HEK293 (cell line): ENCODE results near the gene STK40.
A peak's percentile ranks its signal among the peaks of the same experiment; 100 is the strongest.

ENCODE experiments used
- CTCF ChIA-PET: fragments of 350-600 bp; formaldehyde crosslinking; extraction: SDS; loops from one replicate; lab custom pipeline; 2021; ENCODE audit warnings: antibody characterized with exemption; lab: Yijun Ruan, JAX
- POLR2A ChIA-PET: fragments of 300-600 bp; formaldehyde crosslinking; extraction: SDS; loops from one replicate; lab custom pipeline; 2020; ENCODE audit warnings: antibody characterized with exemption, inconsistent platforms; lab: Yijun Ruan, JAX
- H3K27ac ChIP-seq: fragments of 200-500 bp; sonication (Bioruptor generic); 2 replicates; pipeline ENCODE4 v1.5.1; 2014; ENCODE audit warnings: low read depth, low read length, control low read depth, inconsistent platforms; ENCODE audit errors: extremely low read depth
- H3K36me3 ChIP-seq, 2 experiments: fragments of 200-500 bp in 1 of 2; sonication (Bioruptor generic) in 1 of 2; 1 replicate in 1 of 2; 2 replicates in 1 of 2; pipeline ENCODE4 v1.5.1; 2014 to 2017; ENCODE audit warnings: inconsistent platforms in 2 of 2, low read length in 2 of 2; ENCODE audit not compliant: control insufficient read depth in 2 of 2, insufficient read depth in 1 of 2
- H3K4me1 ChIP-seq: fragments of 200-500 bp; sonication (Bioruptor generic); 2 replicates; pipeline ENCODE4 v1.5.1; 2014; ENCODE audit warnings: mild to moderate bottlenecking, low read length, inconsistent platforms; ENCODE audit not compliant: control insufficient read depth, insufficient read depth
- H3K4me3 ChIP-seq: 2 replicates; pipeline ENCODE4 v1.5.1; 2011; ENCODE audit warnings: low read depth, mild to moderate bottlenecking, control low read depth, low read length, moderate library complexity
- H3K9me3 ChIP-seq: fragments of 200-500 bp; sonication (Bioruptor generic); 2 replicates; pipeline ENCODE4 v1.5.1; 2014; ENCODE audit warnings: low read depth, low read length, inconsistent platforms; ENCODE audit not compliant: control insufficient read depth, insufficient read depth
- BCL11A ChIP-seq: fragments of 450-650 bp; formaldehyde crosslinking; IDR thresholded peaks from 2 replicates; pipeline ENCODE4 v1.5.1; 2016; ENCODE audit warnings: low read depth, missing biosample characterization, missing genetic modification characterization
- BCL11B ChIP-seq: fragments of 450-650 bp; formaldehyde crosslinking; IDR thresholded peaks from 2 replicates; pipeline ENCODE4 v1.5.1; 2016; ENCODE audit warnings: low read depth, missing biosample characterization, missing genetic modification characterization
- BCL6B ChIP-seq: fragments of 450-650 bp; formaldehyde crosslinking; IDR thresholded peaks from 2 replicates; pipeline ENCODE4 v1.5.1; 2017; ENCODE audit warnings: missing biosample characterization, missing genetic modification characterization
- GLIS1 ChIP-seq: fragments of 450-650 bp; formaldehyde crosslinking; IDR thresholded peaks from 2 replicates; pipeline ENCODE4 v1.5.1; 2016; ENCODE audit warnings: missing biosample characterization, missing genetic modification characterization
- GLIS2 ChIP-seq: fragments of 450-650 bp; formaldehyde crosslinking; IDR thresholded peaks from 2 replicates; pipeline ENCODE4 v1.5.1; 2016; ENCODE audit warnings: missing biosample characterization, missing genetic modification characterization
- HIC1 ChIP-seq: fragments of 450-650 bp; formaldehyde crosslinking; IDR thresholded peaks from 2 replicates; pipeline ENCODE4 v1.5.1; 2016; ENCODE audit warnings: missing biosample characterization, missing genetic modification characterization
- HOXA7 ChIP-seq: sonication (generic); formaldehyde crosslinking; IDR thresholded peaks from 2 replicates; pipeline ENCODE4 v1.8.1; 2022; ENCODE audit warnings: missing genetic modification reagents, borderline replicate concordance
- MEIS1 ChIP-seq: sonication (generic); formaldehyde crosslinking; IDR thresholded peaks from 2 replicates; pipeline ENCODE4 v1.8.1; 2022; ENCODE audit warnings: missing genetic modification reagents, mild to moderate bottlenecking, borderline replicate concordance
- SCRT2 ChIP-seq: fragments of 450-650 bp; formaldehyde crosslinking; IDR thresholded peaks from 2 replicates; pipeline ENCODE4 v1.5.1; 2016; ENCODE audit warnings: missing biosample characterization, missing genetic modification characterization
- SP7 ChIP-seq: fragments of 450-650 bp; formaldehyde crosslinking; IDR thresholded peaks from 2 replicates; pipeline ENCODE4 v1.5.1; 2016; ENCODE audit warnings: missing biosample characterization, missing genetic modification characterization
- TCF7L2 ChIP-seq: IDR thresholded peaks from 2 replicates; pipeline ENCODE4 v1.6.1; 2011; ENCODE audit warnings: low read depth, mild to moderate bottlenecking, inconsistent platforms, low read length, moderate library complexity, borderline replicate concordance
- TSHZ1 ChIP-seq: fragments of 450-650 bp; formaldehyde crosslinking; IDR thresholded peaks from 2 replicates; pipeline ENCODE4 v1.5.1; 2016; ENCODE audit warnings: missing biosample characterization, missing genetic modification characterization, borderline replicate concordance
- ZBTB10 ChIP-seq: fragments of 450-650 bp; formaldehyde crosslinking; IDR thresholded peaks from 2 replicates; pipeline ENCODE4 v1.5.1; 2016; ENCODE audit warnings: missing biosample characterization, missing genetic modification characterization
- ZBTB20 ChIP-seq: fragments of 450-650 bp; formaldehyde crosslinking; IDR thresholded peaks from 2 replicates; pipeline ENCODE4 v1.5.1; 2016; ENCODE audit warnings: missing biosample characterization, missing genetic modification characterization
- ZIC2 ChIP-seq: fragments of 450-650 bp; formaldehyde crosslinking; IDR thresholded peaks from 2 replicates; pipeline ENCODE4 v1.5.1; 2016; ENCODE audit warnings: missing biosample characterization, missing genetic modification characterization
- ZNF121 ChIP-seq: fragments of 450-650 bp; formaldehyde crosslinking; IDR thresholded peaks from 2 replicates; pipeline ENCODE4 v1.5.1; 2016; ENCODE audit warnings: missing biosample characterization, missing genetic modification characterization
- ZNF19 ChIP-seq: fragments of 450-650 bp; formaldehyde crosslinking; IDR thresholded peaks from 2 replicates; pipeline ENCODE4; 2016; ENCODE audit warnings: missing biosample characterization, missing genetic modification characterization, low read depth
- ZNF23 ChIP-seq: fragments of 450-650 bp; formaldehyde crosslinking; IDR thresholded peaks from 2 replicates; pipeline ENCODE4 v1.5.1; 2016; ENCODE audit warnings: missing biosample characterization, missing genetic modification characterization, borderline replicate concordance
- ZNF335 ChIP-seq: fragments of 450-650 bp; formaldehyde crosslinking; conservative IDR thresholded peaks from 2 replicates; pipeline ENCODE4 v1.5.1; 2016; ENCODE audit warnings: missing biosample characterization, missing genetic modification characterization
- ZNF423 ChIP-seq: fragments of 450-650 bp; formaldehyde crosslinking; IDR thresholded peaks from 2 replicates; pipeline ENCODE4 v1.5.1; 2016; ENCODE audit warnings: missing biosample characterization, missing genetic modification characterization
- ZNF530 ChIP-seq: fragments of 450-650 bp; formaldehyde crosslinking; IDR thresholded peaks from 2 replicates; pipeline ENCODE4 v1.5.1; 2016; ENCODE audit warnings: low read depth, missing biosample characterization, missing genetic modification characterization
- ZNF548 ChIP-seq: fragments of 450-650 bp; formaldehyde crosslinking; IDR thresholded peaks from 2 replicates; pipeline ENCODE4 v1.5.1; 2016; ENCODE audit warnings: missing biosample characterization, missing genetic modification characterization
- ZNF600 ChIP-seq: fragments of 450-650 bp; formaldehyde crosslinking; IDR thresholded peaks from 2 replicates; pipeline ENCODE4 v1.5.1; 2016; ENCODE audit warnings: missing biosample characterization, missing genetic modification characterization
- ZNF654 ChIP-seq: fragments of 450-650 bp; formaldehyde crosslinking; IDR thresholded peaks from 2 replicates; pipeline ENCODE4 v1.5.1; 2016; ENCODE audit warnings: low read depth, missing biosample characterization, missing genetic modification characterization
- ZSCAN18 ChIP-seq: fragments of 450-650 bp; formaldehyde crosslinking; IDR thresholded peaks from 2 replicates; pipeline ENCODE4 v1.5.1; 2016; ENCODE audit warnings: missing biosample characterization, missing genetic modification characterization

Gene STK40

GRCh38 chr1:36322786-36323635, 62.7 kb downstream of the STK40 start:
- Histone ChIP-seq H3K27ac (peak overlapping the region; percentile 58; the same call in 1 of the 2 replicates), H3K4me1 (no peaks in the 10 kb centered on the region; the same call in 1 of the 2 replicates), H3K4me3 (peak overlapping the region; percentile 53), H3K9me3 (no peaks in the 10 kb centered on the region), H3K36me3 (peaks cover 0 to 27% of the 10 kb centered on the region in 2 experiments; a peak in 1 of 3 replicates)
- CTCF ChIA-PET = interaction anchor here (0.6 to 1.5 kb wide), 3 partner anchors 31 to 436 kb away, joined by 3 to 5 read pairs (median 3); no protein-coding TSS in a partner anchor
- POLR2A ChIA-PET = interaction anchor here (0.6 to 2.2 kb wide), 6 partner anchors 15 to 194 kb away, joined by 3 to 11 read pairs (median 4); partner anchors contain the start of genes MAP7D1 and SH3D21
- TF ChIP-seq BCL11A (tag by site-specific recombination) = no peak
- TF ChIP-seq ZNF530 (tag by site-specific recombination) = no peak
- TF ChIP-seq SCRT2 (tag by site-specific recombination) = no peak
- no peak for TF ChIP-seq ZNF23 (tag by site-specific recombination)
- TF ChIP-seq ZBTB20 (tag by site-specific recombination) = peak; percentile 95
- 0 out of 2 replicates have a peak, but pooled peaks have one; percentile 38 for TF ChIP-seq HIC1 (tag by site-specific recombination)
- TF ChIP-seq TCF7L2 = no peak
- no peak for TF ChIP-seq ZNF548 (tag by site-specific recombination)
- peak; percentile 88 for TF ChIP-seq ZIC2 (tag by site-specific recombination)
- TF ChIP-seq ZNF423 (tag by site-specific recombination) = peak; percentile 15; the same call in 1 of the 2 replicates
- no peak for TF ChIP-seq TSHZ1
- no peak for TF ChIP-seq ZNF654 (tag by site-specific recombination)
- no peak for TF ChIP-seq MEIS1 (CRISPR knock-in tag)
- no peak for TF ChIP-seq BCL6B (tag by site-specific recombination)
- TF ChIP-seq GLIS1 (tag by site-specific recombination) = peak; percentile 97
- no peak for TF ChIP-seq BCL11B
- TF ChIP-seq ZNF121 (tag by site-specific recombination) = no peak
- TF ChIP-seq ZNF335 = peak; percentile 75
- 0 out of 2 replicates have a peak, but pooled peaks have one; percentile 12 for TF ChIP-seq SP7 (tag by site-specific recombination)
- TF ChIP-seq ZSCAN18 (tag by site-specific recombination) = no peak
- TF ChIP-seq GLIS2 (tag by site-specific recombination) = peak; percentile 94
- peak; percentile 67 for TF ChIP-seq ZNF600 (tag by site-specific recombination)
- no peak for TF ChIP-seq ZNF19 (tag by site-specific recombination)
- TF ChIP-seq HOXA7 = no peak
- TF ChIP-seq ZBTB10 (tag by site-specific recombination) = peak; percentile 55; the same call in 1 of the 2 replicates
